GM19372 (cell line): ENCODE data around the gene VANGL2.
"Not testable (repeated sequence)": the region's sequence is repeated elsewhere in the genome, so short reads cannot be mapped to it uniquely, and the experiment has no call there.

ENCODE experiments used
- ATAC-seq: cut with Tn5 transposase; IDR thresholded peaks from one replicate; pipeline ENCODE4 v1.9.1; 2021; ENCODE audit warnings: mild to moderate bottlenecking, low read depth, moderate library complexity; ENCODE audit not compliant: unreplicated experiment

Gene VANGL2

GRCh38 chr1:160369087-160369486, 31.3 kb upstream of the VANGL2 start:
- no peak for ATAC-seq

- no peak for ATAC-seq
These were observed 29.6 kb upstream of the VANGL2 start for GRCh38 chr1:160370561-160371345.

GRCh38 chr1:160371346-160371631, 29.1 kb upstream of the VANGL2 start:
- no peak for ATAC-seq

GRCh38 chr1:160371756-160372155, 28.6 kb upstream of the VANGL2 start:
- no peak for ATAC-seq

GRCh38 chr1:160373696-160374095, 26.7 kb upstream of the VANGL2 start:
- no peak for ATAC-seq

- no peak for ATAC-seq
These were observed 25.9 kb upstream of the VANGL2 start for GRCh38 chr1:160374306-160375110.

GRCh38 chr1:160375788-160376524, 24.4 kb upstream of the VANGL2 start:
- ATAC-seq = no peak

GRCh38 chr1:160376525-160377131, 23.7 kb upstream of the VANGL2 start:
- no peak for ATAC-seq

GRCh38 chr1:160377585-160378206, 22.7 kb upstream of the VANGL2 start:
- no peak for ATAC-seq

GRCh38 chr1:160384812-160385211, 15.6 kb upstream of the VANGL2 start:
- not testable (repeated sequence) for ATAC-seq

- ATAC-seq = not testable (repeated sequence)
These were observed 12.0 kb upstream of the VANGL2 start for GRCh38 chr1:160388406-160388805.

GRCh38 chr1:160394673-160395072, 5.7 kb upstream of the VANGL2 start:
- no peak for ATAC-seq

GRCh38 chr1:160397651-160398050, 2.7 kb upstream of the VANGL2 start:
- no peak for ATAC-seq

- no peak for ATAC-seq
These were observed 1.5 kb upstream of the VANGL2 start for GRCh38 chr1:160398823-160399222.

GRCh38 chr1:160399544-160400222, 681 bp upstream of the VANGL2 start:
- no peak for ATAC-seq

- ATAC-seq = no peak
These were observed 502 bp downstream of the VANGL2 start for GRCh38 chr1:160400646-160401486.

GRCh38 chr1:160401487-160401805, 1.1 kb downstream of the VANGL2 start:
- no peak for ATAC-seq

GRCh38 chr1:160402001-160402795, 1.8 kb downstream of the VANGL2 start:
- no peak for ATAC-seq
